Measurements from ENCODE around the gene KIAA1217. TPM values are rescaled to one million over a fixed set of nuclear protein-coding genes. Genes with fewer than 3 reads are reported as not detected.

KIAA1217 gene
- polyA plus RNA-seq, 1 donor from 2014 or later, result 0.22 TPM

DNA sequence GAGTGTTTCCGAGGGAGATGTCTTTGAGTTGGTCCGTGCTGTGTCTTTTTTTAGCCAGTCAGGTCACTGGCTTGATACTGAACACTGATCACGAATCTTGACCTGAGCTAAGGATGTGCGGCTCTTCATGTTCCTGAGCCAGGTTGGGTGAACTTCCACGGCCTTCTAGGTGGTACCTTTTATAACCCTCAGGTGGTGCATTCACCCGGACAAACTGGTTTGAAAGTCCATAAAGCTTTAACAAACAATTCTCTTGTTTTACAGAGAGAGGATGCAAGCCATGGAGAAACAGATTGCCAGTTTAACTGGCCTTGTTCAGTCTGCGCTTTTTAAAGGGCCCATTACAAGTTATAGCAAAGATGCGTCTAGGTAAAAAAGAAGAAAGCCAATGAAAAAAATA, 285.3 kb downstream of the KIAA1217 start:
- Histone ChIP-seq H3K9me3 (ENCODE audit: low read length) (no peaks in the 10 kb centered on the region), H3K4me3 (ENCODE audit: low read length) (no peak overlapping the region), H3K27me3 (ENCODE audit: insufficient read depth, low read depth, low read length) (no peaks in the 10 kb centered on the region), H3K9me2 (ENCODE audit: insufficient read depth, low read length) (no peaks in the 10 kb centered on the region), H4K20me1 (ENCODE audit: insufficient read depth) (no peaks in the 10 kb centered on the region), H2AFZ (ENCODE audit: low read depth, low read length) (no peak overlapping the region), H3K36me3 (ENCODE audit: insufficient read depth, low read length) (no peaks in the 10 kb centered on the region), H3K79me2 (replicated peaks; ENCODE audit: insufficient read depth, low read length) (no peaks in the 10 kb centered on the region), H3K27ac (ENCODE audit: low read length) (no peak overlapping the region), H3F3A (ENCODE audit: insufficient read depth, low read length, poor library complexity, severe bottlenecking) (no peaks in the 10 kb centered on the region), H3K9ac (ENCODE audit: low read length) (no peak overlapping the region), H3K4me2 (ENCODE audit: low read length) (no peak overlapping the region)
- no peak for TF ChIP-seq RAD21 (conservative IDR thresholded peaks at IDR 0.05)
- TF ChIP-seq POLR2AphosphoS5 (IDR thresholded peaks at IDR 0.05), result no peak
- TF ChIP-seq, protein P1, sequence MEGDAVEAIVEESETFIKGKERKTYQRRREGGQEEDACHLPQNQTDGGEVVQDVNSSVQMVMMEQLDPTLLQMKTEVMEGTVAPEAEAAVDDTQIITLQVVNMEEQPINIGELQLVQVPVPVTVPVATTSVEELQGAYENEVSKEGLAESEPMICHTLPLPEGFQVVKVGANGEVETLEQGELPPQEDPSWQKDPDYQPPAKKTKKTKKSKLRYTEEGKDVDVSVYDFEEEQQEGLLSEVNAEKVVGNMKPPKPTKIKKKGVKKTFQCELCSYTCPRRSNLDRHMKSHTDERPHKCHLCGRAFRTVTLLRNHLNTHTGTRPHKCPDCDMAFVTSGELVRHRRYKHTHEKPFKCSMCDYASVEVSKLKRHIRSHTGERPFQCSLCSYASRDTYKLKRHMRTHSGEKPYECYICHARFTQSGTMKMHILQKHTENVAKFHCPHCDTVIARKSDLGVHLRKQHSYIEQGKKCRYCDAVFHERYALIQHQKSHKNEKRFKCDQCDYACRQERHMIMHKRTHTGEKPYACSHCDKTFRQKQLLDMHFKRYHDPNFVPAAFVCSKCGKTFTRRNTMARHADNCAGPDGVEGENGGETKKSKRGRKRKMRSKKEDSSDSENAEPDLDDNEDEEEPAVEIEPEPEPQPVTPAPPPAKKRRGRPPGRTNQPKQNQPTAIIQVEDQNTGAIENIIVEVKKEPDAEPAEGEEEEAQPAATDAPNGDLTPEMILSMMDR (IDR thresholded peaks at IDR 0.05; ENCODE audit: poor library complexity, severe bottlenecking), result no peak
- no peak for TF ChIP-seq EZH2 (IDR thresholded peaks at IDR 0.05; ENCODE audit: borderline replicate concordance, insufficient read depth, low read length, poor library complexity, severe bottlenecking)
- TF ChIP-seq EP300 (conservative IDR thresholded peaks at IDR 0.05; ENCODE audit: poor library complexity, severe bottlenecking), result no peak
- no peak for TF ChIP-seq MXI1 (conservative IDR thresholded peaks at IDR 0.05; ENCODE audit: poor library complexity, severe bottlenecking)
- TF ChIP-seq, protein P2, sequence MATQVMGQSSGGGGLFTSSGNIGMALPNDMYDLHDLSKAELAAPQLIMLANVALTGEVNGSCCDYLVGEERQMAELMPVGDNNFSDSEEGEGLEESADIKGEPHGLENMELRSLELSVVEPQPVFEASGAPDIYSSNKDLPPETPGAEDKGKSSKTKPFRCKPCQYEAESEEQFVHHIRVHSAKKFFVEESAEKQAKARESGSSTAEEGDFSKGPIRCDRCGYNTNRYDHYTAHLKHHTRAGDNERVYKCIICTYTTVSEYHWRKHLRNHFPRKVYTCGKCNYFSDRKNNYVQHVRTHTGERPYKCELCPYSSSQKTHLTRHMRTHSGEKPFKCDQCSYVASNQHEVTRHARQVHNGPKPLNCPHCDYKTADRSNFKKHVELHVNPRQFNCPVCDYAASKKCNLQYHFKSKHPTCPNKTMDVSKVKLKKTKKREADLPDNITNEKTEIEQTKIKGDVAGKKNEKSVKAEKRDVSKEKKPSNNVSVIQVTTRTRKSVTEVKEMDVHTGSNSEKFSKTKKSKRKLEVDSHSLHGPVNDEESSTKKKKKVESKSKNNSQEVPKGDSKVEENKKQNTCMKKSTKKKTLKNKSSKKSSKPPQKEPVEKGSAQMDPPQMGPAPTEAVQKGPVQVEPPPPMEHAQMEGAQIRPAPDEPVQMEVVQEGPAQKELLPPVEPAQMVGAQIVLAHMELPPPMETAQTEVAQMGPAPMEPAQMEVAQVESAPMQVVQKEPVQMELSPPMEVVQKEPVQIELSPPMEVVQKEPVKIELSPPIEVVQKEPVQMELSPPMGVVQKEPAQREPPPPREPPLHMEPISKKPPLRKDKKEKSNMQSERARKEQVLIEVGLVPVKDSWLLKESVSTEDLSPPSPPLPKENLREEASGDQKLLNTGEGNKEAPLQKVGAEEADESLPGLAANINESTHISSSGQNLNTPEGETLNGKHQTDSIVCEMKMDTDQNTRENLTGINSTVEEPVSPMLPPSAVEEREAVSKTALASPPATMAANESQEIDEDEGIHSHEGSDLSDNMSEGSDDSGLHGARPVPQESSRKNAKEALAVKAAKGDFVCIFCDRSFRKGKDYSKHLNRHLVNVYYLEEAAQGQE (IDR thresholded peaks at IDR 0.05; ENCODE audit: borderline replicate concordance), result no peak
- no peak for TF ChIP-seq TAF1 (IDR thresholded peaks at IDR 0.05; ENCODE audit: low read depth)
- no peak for TF ChIP-seq SMC3 (conservative IDR thresholded peaks at IDR 0.05; ENCODE audit: poor library complexity)

DNA sequence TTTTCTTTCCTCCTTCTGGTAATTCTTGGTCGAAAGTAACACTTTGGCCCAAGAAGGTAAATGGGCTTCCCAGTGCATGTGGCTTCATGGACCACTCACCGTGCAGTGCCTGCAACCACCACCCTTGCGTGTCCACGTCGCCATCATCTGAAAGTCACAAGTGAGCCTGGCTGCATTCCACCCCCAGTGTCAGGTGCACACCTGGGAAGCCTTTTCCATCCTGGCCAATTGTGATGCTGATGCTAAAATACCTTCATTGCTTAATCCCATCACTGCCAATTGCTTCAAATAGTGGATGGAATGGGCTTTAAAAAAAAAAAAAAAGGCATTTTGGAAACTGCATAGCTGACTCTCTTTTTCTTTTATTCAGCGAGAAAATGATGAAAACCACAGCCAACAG, 285.8 kb downstream of the KIAA1217 start:
- no peaks in the 10 kb centered on the region for H4K20me1 ChIP-seq (ENCODE audit: insufficient read depth)
- H3F3A ChIP-seq (ENCODE audit: insufficient read depth, low read length, poor library complexity, severe bottlenecking), result no peaks in the 10 kb centered on the region
- H3K9me2 ChIP-seq (ENCODE audit: insufficient read depth, low read length), result no peaks in the 10 kb centered on the region
- TF ChIP-seq POLR2AphosphoS5 (IDR thresholded peaks at IDR 0.05) (no peak), SMC3 (conservative IDR thresholded peaks at IDR 0.05; ENCODE audit: poor library complexity) (no peak), RAD21 (conservative IDR thresholded peaks at IDR 0.05) (no peak), TAF1 (IDR thresholded peaks at IDR 0.05; ENCODE audit: low read depth) (no peak), EP300 (conservative IDR thresholded peaks at IDR 0.05; ENCODE audit: poor library complexity, severe bottlenecking) (no peak), EZH2 (IDR thresholded peaks at IDR 0.05; ENCODE audit: borderline replicate concordance, insufficient read depth, low read length, poor library complexity, severe bottlenecking) (no peak), MXI1 (conservative IDR thresholded peaks at IDR 0.05; ENCODE audit: poor library complexity, severe bottlenecking) (no peak)
- TF ChIP-seq, protein P1 (IDR thresholded peaks at IDR 0.05; ENCODE audit: poor library complexity, severe bottlenecking), result no peak
- TF ChIP-seq, protein P2 (IDR thresholded peaks at IDR 0.05; ENCODE audit: borderline replicate concordance), result no peak
- H3K27me3 ChIP-seq (ENCODE audit: insufficient read depth, low read depth, low read length), result no peaks in the 10 kb centered on the region
- H3K9me3 ChIP-seq (ENCODE audit: low read length), result no peaks in the 10 kb centered on the region
- no peak overlapping the region for H3K27ac ChIP-seq (ENCODE audit: low read length)
- no peak overlapping the region for H3K4me2 ChIP-seq (ENCODE audit: low read length)
- no peak overlapping the region for H3K4me3 ChIP-seq (ENCODE audit: low read length)
- no peaks in the 10 kb centered on the region for H3K36me3 ChIP-seq (ENCODE audit: insufficient read depth, low read length)
- no peaks in the 10 kb centered on the region for H3K79me2 ChIP-seq (replicated peaks; ENCODE audit: insufficient read depth, low read length)
- H2AFZ ChIP-seq (ENCODE audit: low read depth, low read length), result no peak overlapping the region
- H3K9ac ChIP-seq (ENCODE audit: low read length), result no peak overlapping the region
